ENCODE data around the gene TRIM31. TPM values are rescaled to one million over a fixed set of nuclear protein-coding genes. Genes with fewer than 3 reads are reported as not detected.
A peak's percentile ranks its signal among the peaks of the same experiment; 100 is the strongest.

The TRIM31 gene
- total and polyA plus RNA-seq, 8 donors, result 0.14 to 0.22 (median 0.16) TPM; not detected in 1

- 70 to 74% methylated on average over 6 of the region's 6 CpGs for WGBS, 2 donors
- intact Hi-C loops (cut with DNase I), result no loop called here
- DNase-seq, result no peak
- Histone ChIP-seq H3K9me3 (no peaks in the 10 kb centered on the region), H3K27me3 (no peaks in the 10 kb centered on the region), H3K27ac (no peak overlapping the region), H3K36me3 (no peaks in the 10 kb centered on the region), H3K4me3 (no peak overlapping the region), H3K4me1 (no peaks in the 10 kb centered on the region)
- FAIRE-seq, result no peak
- no peak for ATAC-seq
- TF ChIP-seq CTCF (IDR thresholded peaks at IDR 0.05), result no peak
Measured at GRCh38 chr6:30092852-30093543, 19.9 kb downstream of the TRIM31 start.

GRCh38 chr6:30091577-30092381 is 21.1 kb downstream of the TRIM31 start:
- ATAC-seq (peak; percentile 35 to 75 (median 64)), FAIRE-seq (no peak), DNase-seq (no peak)
- Histone ChIP-seq H3K36me3 (no peaks in the 10 kb centered on the region), H3K4me1 (no peaks in the 10 kb centered on the region), H3K9me3 (no peaks in the 10 kb centered on the region), H3K27me3 (no peaks in the 10 kb centered on the region), H3K27ac (no peak overlapping the region), H3K4me3 (no peak overlapping the region)
- 37 to 54% methylated on average over 11 of the region's 11 CpGs for WGBS, 2 donors
- intact Hi-C loops (cut with DNase I), result no loop called here
- TF ChIP-seq CTCF (IDR thresholded peaks at IDR 0.05), result no peak

GRCh38 chr6:30087876-30088275 is 25.0 kb downstream of the TRIM31 start:
- H3K4me1 ChIP-seq, result no peaks in the 10 kb centered on the region
- TF ChIP-seq CTCF (IDR thresholded peaks at IDR 0.05), result no peak
- no peaks in the 10 kb centered on the region for H3K36me3 ChIP-seq
- H3K9me3 ChIP-seq, result no peaks in the 10 kb centered on the region
- no peak overlapping the region for H3K4me3 ChIP-seq
- H3K27me3 ChIP-seq, result no peaks in the 10 kb centered on the region
- H3K27ac ChIP-seq, result no peak overlapping the region
- DNase-seq (no peak), FAIRE-seq (no peak), ATAC-seq (no peak)
- 56 to 64% methylated on average over 5 of the region's 5 CpGs for WGBS, 2 donors
- intact Hi-C loops (cut with DNase I), result no loop called here

GRCh38 chr6:30077218-30077617 is 35.7 kb downstream of the TRIM31 start:
- H3K4me3 ChIP-seq, result no peak overlapping the region
- no peak for TF ChIP-seq CTCF (IDR thresholded peaks at IDR 0.05)
- WGBS, 2 donors, result 49 to 55% methylated on average over 4 of the region's 4 CpGs
- ATAC-seq, result no peak
- no peak for DNase-seq
- H3K9me3 ChIP-seq, result no peaks in the 10 kb centered on the region
- H3K27me3 ChIP-seq, result no peaks in the 10 kb centered on the region
- H3K27ac ChIP-seq, result no peak overlapping the region
- no peaks in the 10 kb centered on the region for H3K36me3 ChIP-seq
- intact Hi-C loops (cut with DNase I), result no loop called here
- no peak for FAIRE-seq
- H3K4me1 ChIP-seq, result peaks cover 0 to 14% (median 7%) of the 10 kb centered on the region in 3 donors

Measured in pancreas (tissue), 10 donors.